ENCODE results near the gene ABCG8.

ABCG8 gene

DNA sequence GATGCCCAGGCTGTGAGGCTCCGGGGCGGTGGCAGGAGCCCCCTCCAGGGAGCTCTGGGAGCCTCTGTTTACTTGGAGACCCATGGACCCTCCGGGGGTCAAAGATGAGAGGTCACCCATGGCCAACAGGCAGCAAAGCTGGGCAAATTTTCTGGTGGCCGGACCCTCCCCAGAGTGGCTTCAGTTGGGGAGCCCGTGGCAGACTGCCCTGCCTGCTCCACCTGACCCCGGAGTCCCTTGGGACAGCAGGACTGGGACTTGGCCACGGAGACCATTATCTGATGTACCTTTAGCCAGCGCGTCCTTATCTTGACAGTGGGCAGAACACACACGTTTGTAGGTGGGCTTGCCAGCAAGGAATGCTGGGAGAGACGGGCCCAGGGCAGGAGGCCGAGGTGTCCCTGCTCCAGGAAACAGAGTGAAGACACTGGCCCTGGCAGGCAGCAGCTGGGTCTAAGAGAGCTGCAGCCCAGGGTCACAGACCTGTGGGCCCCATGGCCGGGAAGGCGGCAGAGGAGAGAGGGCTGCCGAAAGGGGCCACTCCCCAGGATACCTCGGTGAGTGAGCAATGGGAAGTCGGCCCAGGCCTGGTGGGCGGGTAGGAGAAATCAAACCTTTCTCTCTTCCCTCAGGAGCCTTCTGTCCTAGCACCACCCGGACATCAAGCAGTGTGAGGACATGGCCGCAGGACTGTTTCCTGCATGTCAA is at the start of gene ABCG8, which contains the start of gene ABCG5:
ABCG8 (plus strand) TSS at position 412 of the 708 bp plus-strand sequence; CDS start at position 495, 83 bp downstream.
ABCG5 (minus strand) TSS at position 280 of the 708 bp plus-strand sequence; CDS start at position 120, 160 bp downstream.
- no peak for DNase-seq

DNA sequence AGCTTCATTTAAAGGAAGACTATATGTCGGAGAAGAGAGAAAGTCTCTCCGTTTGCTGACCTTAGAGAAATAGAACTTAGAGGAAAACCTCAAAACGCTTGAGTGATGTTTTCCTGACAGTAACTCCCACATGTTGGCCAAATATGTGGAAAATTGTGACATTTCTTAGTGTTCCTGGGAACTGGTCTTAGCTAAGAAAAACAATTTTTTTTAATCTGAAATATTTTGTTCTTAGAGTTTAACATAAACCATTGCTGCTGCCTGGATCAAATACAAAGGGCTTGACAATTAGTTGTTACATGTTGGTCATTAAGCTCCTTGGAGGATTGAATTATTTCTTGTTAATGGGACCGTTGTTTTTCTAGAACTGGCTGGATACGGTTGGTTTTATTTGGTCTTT is 48.6 kb upstream of the ABCG8 start:
- no peak for DNase-seq

DNA sequence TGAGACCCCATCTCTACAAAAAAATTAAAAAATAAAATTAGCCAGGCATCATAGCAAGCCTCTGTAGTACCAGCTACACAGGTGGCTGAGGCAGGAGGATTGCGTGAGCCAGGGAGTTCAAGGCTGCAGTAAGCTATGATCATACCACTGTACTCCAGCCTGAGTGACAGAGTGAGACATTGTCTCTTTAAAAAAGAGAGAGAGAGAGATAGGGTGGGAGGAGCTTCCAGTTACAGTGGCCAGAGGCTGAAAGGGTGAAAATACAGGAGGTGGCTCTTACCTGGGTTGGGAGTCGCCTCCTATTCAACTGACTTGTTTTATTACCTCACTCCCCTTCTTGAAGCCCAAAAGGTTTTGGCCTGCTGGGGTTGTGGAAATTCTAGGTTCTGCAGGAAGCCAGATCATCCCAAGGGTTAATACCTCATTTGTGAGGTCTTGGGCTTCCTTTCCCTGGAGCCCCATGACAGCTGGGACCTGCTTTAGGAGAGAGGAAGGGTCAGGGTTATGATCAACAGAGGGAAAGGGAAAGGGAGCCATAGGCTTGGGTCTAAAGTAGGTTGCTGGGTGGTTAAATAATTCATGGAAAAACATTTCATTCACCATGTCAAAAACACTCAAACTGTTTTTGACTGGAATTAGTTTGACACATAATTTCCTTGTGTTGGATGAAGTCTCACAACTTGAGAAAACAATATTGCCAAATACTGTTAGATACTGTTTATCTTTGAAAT is 47.6 kb upstream of the ABCG8 start:
- no peak for DNase-seq

DNA sequence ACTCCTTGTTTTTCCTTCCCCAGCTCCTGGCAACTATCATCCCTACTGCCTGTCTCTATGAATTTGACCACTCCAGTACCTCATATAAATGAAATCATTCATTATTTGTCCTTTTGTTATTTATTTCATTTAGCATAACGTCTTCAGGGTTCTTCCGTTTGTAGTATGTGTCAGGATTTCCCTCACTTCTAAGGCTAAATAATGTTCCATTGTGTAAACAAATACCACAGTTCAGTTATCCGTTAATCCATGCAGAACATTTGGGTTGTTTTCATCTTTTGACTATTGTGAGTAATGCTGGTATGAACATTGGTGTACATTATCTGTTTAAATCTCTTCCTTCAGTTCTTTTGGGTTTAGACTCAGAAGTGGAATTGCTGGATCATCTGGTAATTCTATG is 46.1 kb upstream of the ABCG8 start:
- DNase-seq = no peak

DNA sequence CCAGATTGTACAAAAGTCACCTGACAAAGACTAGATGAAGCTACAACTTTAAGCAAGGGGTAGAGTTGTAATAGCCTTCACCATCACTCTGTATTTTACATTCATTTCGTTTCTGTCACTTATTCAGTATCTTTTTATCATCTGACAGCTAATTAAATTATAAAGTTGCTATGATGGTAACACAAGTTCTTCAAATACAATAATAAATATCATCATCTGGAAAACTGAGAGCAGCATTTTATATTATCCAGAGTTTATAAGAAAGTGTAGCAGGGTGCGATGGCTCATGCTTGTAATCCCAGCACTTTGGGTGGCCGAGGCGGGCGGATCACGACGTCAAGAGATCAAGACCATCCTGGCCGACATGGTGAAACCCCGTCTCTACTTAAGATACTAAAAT is 43.8 kb upstream of the ABCG8 start:
- no peak for DNase-seq

DNA sequence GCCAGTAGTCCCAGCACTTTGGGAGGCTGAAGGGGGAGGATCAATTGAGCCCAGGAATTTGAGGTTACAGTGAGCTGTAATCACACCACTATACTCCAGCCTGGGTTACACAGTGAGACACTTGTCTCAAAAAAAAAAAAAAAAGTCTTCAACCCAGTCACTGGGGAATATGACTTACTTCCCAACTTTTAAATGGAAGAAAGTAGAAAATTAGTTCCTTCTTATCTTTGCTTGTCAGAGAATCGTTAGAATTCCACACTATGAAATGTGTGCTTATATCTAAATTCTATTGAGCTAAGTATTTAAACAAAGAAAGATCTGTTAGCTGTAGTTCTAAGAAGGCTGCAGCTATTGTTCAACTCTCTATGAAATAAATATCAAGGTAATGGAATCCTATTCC is 42.6 kb upstream of the ABCG8 start:
- DNase-seq = no peak

DNA sequence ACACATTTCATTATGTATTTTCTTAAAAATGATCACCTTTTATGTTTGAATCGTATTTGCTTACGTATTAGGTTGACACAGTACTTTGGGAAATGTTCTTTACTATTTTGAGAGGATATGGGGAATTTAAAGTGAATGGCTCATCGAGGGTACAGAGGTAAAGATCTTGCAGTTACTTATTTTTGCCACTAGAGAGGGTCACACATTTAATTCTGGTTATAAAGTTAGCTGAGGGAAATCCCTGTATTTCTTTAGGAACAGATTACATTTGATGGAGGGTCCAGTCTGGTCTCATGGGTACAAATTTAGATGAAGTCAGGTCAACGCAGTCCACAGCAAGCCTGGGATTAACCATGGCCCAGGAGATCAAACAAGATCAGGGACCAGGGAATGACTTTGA is 40.5 kb upstream of the ABCG8 start:
- no peak for DNase-seq

DNA sequence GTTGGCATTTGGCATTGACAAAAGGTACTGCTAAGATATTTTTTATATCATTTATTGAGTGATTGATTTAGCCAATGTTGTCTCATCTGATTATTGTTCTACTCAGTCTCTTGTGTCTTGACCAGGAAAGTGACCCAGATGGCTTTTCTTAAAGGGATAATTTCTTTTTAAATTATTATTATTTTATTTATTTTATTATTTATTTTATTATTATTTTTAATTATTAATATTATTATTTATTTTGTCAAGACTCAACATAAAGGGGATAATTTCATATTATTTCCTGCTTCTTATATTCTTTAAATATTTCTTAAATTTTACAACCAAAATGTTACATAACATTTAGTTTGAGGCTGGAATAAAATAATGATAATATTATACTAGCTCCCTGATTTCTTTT is 37.9 kb upstream of the ABCG8 start:
- no peak for DNase-seq

DNA sequence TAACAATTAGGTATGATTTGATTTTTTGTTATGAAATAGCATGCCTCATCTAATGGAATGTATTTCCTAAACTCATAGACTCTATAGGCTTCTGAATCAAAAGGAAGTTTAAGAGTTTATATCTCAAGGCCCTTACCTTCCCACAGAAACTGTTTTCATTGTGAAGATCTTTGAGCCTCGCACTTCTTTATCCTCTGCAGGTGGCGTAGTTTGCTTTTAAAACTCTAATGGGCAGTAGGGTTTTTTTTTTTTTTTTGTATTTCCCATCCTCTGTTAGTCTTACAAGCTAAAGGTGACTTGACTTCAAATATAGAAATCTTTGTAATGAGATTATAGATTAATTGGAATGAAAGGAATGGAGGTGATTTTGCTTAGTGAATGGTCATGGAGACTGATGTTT is 36.6 kb upstream of the ABCG8 start:
- no peak for DNase-seq

DNA sequence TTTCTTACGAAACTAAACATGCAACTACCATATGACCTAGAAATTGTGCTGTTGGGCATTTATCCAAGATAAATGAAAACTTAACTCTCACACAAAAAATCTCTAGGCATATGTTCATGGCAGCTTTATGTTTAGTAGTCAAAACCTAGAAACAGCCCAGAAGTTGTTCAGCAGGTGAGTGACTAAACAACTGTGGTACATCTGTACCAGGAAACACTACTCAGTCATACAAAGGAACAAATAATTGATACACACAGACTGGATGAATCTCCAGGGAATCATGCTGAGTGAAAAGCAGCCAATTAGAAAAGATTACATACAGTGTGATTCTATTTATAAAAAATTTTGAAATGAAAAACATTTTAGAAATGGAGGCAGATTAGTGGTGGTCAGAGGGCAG is 35.7 kb upstream of the ABCG8 start:
- no peak for DNase-seq

DNA sequence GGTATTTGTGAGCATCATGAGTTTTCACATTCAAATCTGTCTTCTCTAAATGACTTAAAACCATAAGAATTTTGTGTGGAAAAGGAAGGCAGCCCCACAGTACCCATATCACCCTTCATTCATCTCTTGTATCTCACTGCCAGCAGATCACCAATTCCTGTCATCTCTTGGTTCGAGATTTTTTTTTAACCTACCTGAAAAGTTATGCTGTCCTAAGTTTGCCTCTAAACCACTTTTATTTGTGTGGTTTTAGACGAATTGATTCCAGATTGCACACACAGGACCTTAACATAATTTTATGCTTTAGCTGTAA is 32.1 kb upstream of the ABCG8 start:
- DNase-seq = no peak

DNA sequence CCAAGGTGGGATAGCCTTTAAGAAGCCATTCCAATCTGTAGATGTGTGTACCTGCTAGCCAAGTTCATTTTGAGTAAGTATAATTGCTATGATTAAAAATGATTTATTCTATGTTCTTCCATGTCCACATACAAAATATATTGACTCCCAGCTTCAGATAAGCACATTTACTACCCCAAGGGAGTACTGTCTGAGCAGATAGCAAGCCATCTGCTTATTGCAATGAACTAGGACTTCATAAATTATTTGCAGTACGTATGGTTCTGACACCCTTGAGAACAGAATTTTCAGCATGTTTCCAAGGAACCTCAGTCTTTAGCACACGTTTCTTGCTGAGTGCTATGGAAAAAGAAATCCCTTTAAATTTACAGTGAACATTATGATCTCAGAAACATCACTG is 28.3 kb upstream of the ABCG8 start:
- DNase-seq = no peak

DNA sequence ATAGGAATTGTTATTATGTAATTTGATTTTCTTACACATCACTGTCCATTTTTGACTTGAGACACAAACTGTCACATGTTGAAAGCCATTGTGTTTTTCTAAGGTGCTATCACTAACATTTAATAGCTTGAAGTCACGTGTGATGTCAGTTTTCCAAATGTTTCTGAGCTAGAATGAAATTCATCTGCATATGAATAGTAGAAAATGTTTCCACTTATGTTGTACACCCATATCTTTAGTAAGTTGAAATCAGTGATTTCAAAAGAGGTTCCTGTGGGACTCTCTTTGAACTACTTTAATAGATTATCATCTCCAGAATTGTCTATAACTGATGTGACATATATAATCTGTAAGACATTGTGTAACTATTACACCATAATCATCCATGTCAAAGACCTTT is 27.9 kb upstream of the ABCG8 start:
- DNase-seq = no peak

DNA sequence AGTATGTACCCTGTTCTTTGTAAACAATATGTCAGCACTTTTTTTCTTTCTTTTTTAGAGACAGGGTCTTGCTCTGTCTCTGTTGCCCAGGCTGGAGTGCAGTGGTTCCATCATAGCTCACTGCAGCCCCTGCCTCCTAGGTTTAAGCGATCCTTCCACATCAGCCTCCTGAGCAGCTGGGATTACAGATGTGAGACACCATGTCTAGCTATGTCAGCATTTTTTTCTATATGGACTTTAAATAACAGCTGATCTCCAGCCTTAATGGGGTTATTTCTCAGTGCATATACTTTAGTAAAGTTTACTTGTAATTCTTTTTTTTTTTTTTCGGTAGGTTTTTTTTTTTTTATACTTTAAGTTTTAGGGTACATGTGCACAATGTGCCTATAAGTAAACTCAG is 26.8 kb upstream of the ABCG8 start:
- no peak for DNase-seq

DNA sequence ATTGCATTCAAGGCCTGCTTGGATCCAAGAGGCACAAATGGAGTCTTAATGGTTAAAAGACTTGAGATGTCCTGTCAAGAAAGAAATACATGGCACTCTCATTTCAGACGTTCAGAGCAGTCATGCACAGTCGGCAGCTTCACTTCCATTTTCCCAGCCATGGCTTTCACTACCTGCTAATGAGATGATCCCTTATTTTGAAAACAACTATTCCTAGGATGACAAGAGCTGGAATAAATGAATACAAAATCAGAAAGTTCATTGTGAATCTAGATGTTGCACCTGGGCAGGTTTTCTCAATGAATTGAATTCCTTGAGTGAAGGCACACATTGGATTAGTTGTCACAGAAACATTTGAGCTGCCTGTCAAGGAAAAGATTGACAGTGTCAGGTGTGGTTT is 25.8 kb upstream of the ABCG8 start:
- no peak for DNase-seq

DNA sequence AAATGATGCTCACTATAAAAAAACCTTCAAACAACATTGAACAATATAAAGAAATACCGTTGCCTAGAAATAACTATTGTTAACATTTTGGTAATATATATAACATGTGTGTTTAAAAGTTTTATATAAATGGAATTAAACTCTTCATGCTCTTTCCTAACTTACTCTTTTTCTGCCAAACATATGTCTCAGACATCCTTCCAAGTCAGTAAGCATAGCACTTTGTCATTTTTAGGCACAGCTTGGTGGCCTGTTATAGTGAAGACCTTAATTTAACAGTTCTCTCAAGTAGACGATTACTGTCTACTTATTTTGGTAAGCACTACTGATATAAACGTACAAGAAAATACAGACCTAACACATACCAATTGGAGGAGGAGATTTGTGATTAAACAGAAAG is 24.1 kb upstream of the ABCG8 start:
- no peak for DNase-seq

DNA sequence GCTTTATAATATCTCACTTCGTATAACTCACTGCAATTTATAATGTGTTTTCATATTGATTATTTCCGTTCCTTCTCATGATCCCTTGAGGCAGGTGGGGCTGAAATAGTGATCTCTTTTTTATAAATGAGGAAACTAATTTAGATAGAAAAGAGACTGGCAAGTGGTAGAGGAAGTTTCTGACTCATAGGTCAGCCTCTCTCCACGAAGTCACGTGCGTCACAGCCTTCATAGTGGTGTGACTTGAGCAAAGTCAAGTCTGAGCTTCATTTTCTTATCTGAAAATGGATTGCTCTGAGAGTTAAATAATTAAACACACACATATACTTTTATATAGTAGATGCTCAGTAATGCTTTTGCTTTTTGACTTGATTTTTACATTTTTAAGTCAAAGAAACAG is 20.0 kb upstream of the ABCG8 start:
- DNase-seq = no peak

DNA sequence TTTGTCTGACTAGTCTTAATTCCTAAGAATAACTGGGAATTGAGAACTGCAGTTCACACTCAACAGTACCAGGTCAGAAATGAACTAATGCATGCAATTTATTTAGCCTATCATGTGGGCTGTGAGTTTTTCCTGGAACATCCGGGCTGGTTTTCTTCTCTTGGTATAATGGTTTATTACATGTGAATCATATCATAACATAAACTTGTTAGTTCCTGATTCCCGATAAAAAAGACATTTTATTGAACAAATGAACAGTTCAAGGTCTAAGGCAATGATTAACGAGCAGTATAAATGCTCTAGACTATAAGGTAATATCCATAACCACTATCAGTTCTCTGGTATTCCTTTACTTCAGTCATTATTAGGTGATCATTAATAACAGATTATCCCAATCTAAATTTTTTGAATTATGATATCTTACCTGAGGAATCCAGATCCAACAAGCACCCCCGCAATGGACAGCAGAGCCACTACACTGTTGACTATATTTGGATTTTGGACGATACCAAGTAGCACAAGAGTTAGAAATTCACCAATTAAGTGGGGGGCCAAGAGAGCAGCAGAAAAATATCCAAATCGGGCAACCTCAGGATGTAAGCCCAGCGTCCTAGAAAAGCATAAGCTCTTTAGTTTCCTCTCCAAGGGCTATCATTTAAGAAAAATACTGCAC is 19.1 kb upstream of the ABCG8 start:
- no peak for DNase-seq

DNA sequence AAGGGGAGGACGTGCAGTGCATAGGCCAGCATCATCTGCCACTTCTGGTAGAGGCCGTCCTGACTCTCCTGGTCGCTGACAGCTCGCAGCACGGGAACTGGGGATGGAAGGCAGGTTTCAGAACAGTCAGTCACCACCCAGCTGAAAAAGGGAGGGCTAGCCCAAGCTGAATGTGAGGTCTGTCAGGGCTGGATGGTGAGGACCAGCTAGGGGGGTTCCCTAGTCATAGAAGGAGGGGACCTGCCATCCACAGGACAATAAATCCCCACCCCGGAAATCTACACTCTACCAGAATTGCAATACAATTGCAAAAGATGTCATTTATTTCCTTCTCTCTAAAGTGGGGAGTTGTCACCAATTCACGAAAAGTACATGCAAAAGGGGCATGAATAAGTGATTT is 15.9 kb upstream of the ABCG8 start:
- no peak for DNase-seq

DNA sequence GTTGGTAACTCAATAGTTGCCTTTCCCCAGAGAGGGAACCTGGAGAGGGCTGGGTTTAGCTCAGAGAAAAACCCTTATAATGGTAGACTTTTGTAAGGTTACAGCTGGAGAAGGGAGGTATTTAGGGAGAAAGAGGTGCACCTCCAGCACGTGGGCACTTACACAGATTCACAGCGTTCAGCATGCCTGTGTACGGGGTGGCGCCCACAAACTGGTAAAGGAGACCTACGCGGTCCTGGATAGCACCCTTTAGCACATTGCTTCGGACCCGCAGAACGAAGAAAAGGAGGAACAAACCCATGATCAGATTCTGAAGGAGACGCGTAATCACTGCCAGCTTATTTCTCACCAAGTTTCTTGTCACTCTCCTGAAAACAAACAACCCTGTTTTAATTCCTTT is 15.0 kb upstream of the ABCG8 start:
- no peak for DNase-seq

DNA sequence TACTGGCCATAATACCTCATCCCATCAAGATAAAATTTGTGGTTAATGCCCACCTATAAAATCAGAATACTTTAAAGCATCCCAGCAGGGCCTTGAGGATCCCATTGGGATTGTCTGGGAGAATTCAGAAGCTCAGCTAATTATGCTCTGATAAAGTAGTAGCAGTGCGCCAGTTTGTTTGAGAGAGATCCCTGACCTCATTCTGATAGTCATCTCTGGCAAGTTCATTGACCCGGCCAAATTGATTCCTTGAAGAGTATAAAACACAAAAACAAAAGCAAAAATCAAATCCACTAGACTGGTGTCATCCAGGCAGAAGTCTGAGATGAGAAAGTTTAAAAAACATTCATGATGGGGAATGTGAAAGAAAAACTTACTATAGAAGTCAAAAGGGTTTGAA is 14.3 kb upstream of the ABCG8 start:
- no peak for DNase-seq

DNA sequence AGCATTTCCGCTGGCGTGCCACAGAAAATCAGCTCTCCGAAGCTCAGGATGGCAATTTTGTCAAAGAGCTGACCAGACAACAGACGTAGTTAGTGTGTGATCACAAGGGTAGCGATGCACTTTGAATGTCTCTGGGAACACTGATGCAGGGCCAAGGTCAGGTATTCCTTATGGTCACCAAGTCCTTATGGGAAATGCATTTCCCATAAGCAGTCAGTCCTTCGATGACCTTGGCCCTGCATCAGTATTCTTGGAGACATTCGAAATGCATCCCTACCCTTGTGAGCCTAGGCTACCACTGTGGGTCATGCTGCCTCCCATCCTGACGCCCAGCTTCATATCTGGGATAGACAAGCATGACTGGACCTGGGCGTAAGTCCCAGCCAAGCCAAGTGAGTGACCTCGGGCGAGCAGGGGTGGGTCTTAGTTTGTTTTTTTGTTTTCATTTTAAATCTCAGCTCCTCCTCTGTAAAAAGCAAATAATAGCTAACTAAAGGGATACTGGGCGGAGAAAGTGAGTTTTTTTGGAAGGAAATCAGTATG is 13.7 kb upstream of the ABCG8 start:
- DNase-seq = no peak

DNA sequence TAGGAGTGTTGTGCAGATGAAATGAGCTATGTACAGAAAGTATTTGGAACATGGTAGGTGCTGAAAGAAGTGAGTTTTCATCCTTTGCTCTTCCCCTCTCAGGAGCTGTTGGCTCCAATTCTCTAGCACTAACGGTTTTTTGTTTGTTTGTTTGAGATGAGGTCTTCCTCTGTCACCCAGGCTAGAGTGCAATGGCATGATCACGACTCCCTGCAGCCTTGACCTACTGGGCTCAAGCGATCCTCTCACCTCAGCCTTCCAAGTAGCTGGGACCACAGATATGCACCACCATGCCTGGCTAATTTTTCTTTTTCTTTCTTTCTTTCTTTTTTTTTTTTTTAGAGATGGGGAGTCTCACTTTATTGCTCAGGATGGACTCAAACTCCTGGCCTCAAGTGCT is 12.9 kb upstream of the ABCG8 start:
- no peak for DNase-seq
